Measurements from ENCODE around the gene ADAMTS16.

The ADAMTS16 gene

GRCh38 chr5:5369051-5369605, 229.0 kb downstream of the ADAMTS16 start:
- H3K4me3 ChIP-seq (ENCODE audit: low read depth, low read length): no peak overlapping the region

Measured in iPS-11a (cell line).